Suprapubic skin (tissue), 4 donors: ENCODE results near the gene IDI2.

ENCODE experiments used
- POLR2A ChIP-seq, 2 donors: fragments of 450-650 bp; IDR thresholded peaks; one replicate each; pipeline ENCODE4 v1.6.1; 2017; ENCODE audit warnings: antibody characterized with exemption in 2 of 2, mild to moderate bottlenecking in 2 of 2, moderate library complexity in 2 of 2
- POLR2AphosphoS5 ChIP-seq, 3 donors: sonication (generic); formaldehyde crosslinking; IDR thresholded peaks; one replicate each; pipeline ENCODE4 v1.6.1; 2017; ENCODE audit warnings: antibody characterized with exemption in 3 of 3

DNA sequence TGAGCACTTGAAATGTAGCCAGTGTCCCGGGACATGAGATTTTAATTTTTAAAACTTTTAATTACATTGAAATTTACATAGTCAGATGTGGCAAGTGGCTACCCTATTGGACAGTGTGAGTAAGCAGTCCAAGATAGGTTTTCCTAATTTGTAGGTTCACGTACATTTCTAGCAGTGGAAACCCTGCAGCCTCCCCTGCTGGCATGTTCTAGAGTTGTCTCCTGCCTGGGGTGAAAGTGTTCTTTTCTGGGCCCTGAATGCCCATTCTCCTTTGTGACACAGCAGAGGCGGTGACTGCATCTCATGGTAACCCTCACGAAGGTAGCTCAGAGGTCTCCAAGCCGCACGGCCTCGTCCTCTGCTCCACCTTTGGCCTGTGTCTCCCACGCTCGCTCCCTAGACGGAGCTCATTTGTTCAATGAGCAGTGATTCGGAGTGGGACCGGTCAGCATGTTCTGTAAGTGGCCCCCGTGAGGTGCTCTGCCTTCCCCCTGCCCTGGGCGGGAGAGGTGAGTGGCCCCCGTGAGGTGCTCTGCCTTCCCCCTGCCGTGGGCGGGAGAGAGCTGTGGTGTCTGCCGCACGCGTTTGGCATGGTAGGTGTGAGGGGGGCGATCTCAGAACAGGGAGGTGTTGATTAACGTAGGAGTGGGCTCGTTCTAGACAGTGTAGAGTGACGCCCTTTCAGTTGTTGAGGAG lies 48.5 kb upstream of the IDI2 start:
- TF ChIP-seq POLR2A (IDR thresholded peaks at IDR 0.05) (no peak), POLR2AphosphoS5 (IDR thresholded peaks at IDR 0.05) (no peak)
